OCI-M2 (cell line): ENCODE data around the gene HDX.
"Not testable (repeated sequence)": the region's sequence is repeated elsewhere in the genome, so short reads cannot be mapped to it uniquely, and the experiment has no call there.

Experiments used
- DNase-seq: peaks from one replicate; lab custom pipeline; 2025; ENCODE audit not compliant: unreplicated experiment; lab: John Stamatoyannopoulos, UW

HDX gene

GRCh38 chrX:84501798-84502628, at the start of gene HDX:
HDX (minus strand) TSS chrX:84502453; CDS start chrX:84475397, 27,056 bp downstream.
- no peak for DNase-seq

- DNase-seq: not testable (repeated sequence)
Measured at GRCh38 chrX:84541315-84541714, 39.1 kb upstream of the HDX start.

GRCh38 chrX:84537627-84538026, 35.4 kb upstream of the HDX start:
- not testable (repeated sequence) for DNase-seq

GRCh38 chrX:84488426-84488825, 13.8 kb downstream of the HDX start:
- no peak for DNase-seq

GRCh38 chrX:84487365-84488353, 14.6 kb downstream of the HDX start:
- no peak for DNase-seq

GRCh38 chrX:84479086-84479485, 23.2 kb downstream of the HDX start:
- no peak for DNase-seq

GRCh38 chrX:84477114-84477513, 25.1 kb downstream of the HDX start:
- no peak for DNase-seq

- DNase-seq: no peak
Measured at GRCh38 chrX:84475596-84475995, 26.7 kb downstream of the HDX start.

- no peak for DNase-seq
Measured at GRCh38 chrX:84475101-84475500, 27.2 kb downstream of the HDX start.

- no peak for DNase-seq
Measured at GRCh38 chrX:84469226-84469625, 33.0 kb downstream of the HDX start.

GRCh38 chrX:84467898-84468297, 34.4 kb downstream of the HDX start:
- no peak for DNase-seq

GRCh38 chrX:84453351-84454246, 48.7 kb downstream of the HDX start:
- no peak for DNase-seq

GRCh38 chrX:84441143-84441542, 61.1 kb downstream of the HDX start:
- DNase-seq: no peak

- no peak for DNase-seq
Measured at GRCh38 chrX:84415140-84415539, 87.1 kb downstream of the HDX start.

GRCh38 chrX:84363663-84364062, 138.6 kb downstream of the HDX start:
- DNase-seq: no peak

- no peak for DNase-seq
Measured at GRCh38 chrX:84363051-84363450, 139.2 kb downstream of the HDX start.

GRCh38 chrX:84362184-84362838, 139.9 kb downstream of the HDX start:
- no peak for DNase-seq

GRCh38 chrX:84358271-84358670, 144.0 kb downstream of the HDX start:
- no peak for DNase-seq

GRCh38 chrX:84357296-84357695, 145.0 kb downstream of the HDX start:
- DNase-seq: no peak

GRCh38 chrX:84340968-84341367, 161.3 kb downstream of the HDX start:
- DNase-seq: no peak
